DMS79 treated with DMSO at 0.1 percent for 48 hours (cell line): ENCODE data around the gene PRR14.

ENCODE experiments used
- DNase-seq: peaks from one replicate; lab custom pipeline; 2025; lab: John Stamatoyannopoulos, UW

The PRR14 gene

DNA sequence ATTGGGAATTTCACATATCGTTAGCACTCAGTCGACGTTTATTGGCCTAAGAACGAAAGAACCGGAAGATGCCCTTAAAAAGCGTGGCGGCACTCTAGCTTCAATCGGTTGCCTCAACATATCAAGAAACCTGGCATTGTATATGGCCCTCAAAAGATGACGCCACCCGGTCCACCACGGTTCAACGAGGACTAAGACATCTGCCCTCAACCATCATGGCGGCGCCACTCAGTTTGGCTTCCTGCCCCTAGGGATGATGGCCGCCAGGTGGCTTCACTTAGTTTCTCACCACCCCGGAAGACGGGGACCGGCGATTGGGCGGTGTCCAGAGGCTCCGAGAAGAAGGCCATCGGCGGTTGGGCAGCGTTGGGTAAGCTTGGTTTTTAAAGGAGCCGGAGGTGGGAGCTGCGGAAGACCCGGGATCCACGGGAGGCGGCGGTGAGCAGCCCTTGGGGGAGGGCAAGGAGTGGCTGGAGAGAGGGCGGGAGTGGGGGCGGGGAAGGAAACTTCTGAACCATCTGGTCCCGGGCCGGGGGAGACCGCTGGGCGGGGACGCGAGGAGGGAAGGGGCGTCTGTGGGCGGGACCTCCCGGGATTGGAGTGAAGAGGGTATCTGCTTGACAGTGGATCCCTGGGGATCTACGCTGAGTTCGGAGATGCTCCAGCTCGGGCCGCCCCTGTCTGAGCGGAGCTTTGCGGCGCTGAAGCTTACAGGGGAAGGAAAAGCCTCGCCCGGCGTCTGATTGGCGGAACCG is at the start of gene PRR14:
Gene PRR14, plus strand, starts transcription at position 592 of the 755 bp plus-strand sequence. CDS start 686 bp downstream, outside the sequence.
- DNase-seq: peak; percentile 99

DNA sequence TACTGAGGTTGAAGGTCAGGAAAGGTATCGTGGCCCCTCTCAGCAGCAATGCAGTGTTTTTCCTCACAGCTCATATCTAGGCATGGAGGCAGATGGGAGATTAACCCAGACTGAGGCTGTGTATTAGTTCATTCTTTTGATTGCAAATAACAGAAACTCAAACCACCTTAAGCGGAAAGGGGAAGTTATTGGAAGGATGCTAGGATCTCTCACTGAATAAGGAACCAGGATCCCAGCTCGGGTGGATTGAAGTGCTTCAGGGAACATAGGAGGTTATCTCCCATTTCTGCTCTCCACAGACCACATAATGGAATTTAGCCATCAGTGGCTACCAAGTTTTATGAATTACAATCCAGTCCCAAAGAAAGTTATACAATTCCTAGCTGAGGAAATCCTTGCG is 48.8 kb upstream of the PRR14 start:
- DNase-seq: no peak

DNA sequence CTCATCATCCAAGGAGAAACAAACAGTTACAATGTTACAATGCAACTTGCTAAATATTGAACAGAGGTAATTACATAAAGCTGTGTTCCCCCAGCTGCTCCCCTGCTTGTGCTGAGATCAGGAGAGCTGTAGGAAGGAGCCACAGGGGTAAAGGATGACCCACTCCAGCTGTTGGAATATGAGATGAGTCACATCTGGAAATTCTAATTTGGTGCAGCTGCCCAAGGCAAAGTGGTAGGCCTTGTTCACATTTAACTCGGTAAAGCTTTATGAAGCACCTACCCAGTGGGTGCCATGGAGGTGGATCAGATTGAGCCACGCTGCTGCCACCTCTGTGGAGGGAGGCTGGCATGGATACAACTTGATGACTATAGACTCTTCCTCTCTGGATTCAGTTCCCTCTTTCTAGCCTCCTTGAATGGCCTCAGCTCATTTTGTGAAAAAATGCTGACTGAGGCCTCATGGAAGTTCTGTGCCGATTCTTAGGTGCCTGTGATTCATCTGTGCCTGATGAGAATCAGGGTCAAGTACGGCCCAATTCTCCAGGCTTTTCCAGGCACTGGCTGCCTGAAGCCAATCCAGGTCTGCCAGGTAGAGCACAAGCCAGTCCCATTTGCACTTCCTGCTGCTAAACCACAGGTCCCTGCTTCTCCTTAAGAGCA is 48.0 kb upstream of the PRR14 start:
- DNase-seq: no peak

DNA sequence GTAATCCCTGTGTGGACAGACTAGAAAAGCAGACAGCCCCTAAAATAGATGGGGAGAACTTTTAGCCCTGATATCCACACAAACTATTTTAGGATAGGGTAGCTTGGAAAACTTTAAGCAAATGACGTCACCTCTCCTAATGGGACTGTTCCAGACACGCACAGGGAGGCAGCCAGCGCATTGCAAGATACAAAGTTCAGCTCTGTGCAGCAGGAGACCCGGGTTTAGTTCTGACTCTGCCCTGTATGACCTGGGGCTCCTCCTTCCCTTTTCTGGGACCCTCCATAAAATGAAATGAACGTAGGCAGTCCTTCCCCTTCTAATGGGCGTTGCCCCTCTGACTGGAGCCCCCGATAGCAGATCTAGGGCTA is 46.8 kb upstream of the PRR14 start:
- DNase-seq: no peak

DNA sequence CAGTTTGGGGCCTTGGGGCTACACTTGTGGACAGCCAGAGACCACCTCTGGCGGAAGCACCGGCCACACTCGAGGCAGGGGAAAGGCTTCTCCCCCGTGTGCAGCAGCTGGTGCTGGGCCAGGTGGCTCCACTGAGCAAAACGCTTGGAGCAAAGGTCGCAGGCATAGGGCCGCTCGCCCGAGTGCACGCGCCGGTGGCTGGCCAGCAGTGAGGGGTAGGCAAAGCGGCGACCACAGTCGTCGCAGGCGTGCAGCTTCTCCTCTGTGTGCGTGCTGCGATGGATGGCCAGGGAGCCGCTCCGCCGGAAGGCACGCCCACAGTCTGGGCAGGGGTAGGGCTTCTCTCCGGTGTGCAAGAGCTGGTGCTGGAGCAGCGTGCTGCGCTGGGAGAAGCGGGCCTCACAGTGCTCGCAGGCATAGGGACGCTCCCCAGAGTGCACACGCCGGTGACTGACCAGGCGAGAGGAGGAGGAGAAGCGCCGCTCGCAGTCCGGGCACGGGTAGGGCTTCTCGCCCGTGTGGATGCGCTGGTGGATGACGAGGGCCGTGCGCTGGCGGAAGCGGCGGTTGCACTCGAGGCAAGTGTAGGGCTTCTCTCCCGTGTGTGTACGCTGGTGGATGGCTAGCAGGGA is 46.3 kb upstream of the PRR14 start:
- DNase-seq: no peak

DNA sequence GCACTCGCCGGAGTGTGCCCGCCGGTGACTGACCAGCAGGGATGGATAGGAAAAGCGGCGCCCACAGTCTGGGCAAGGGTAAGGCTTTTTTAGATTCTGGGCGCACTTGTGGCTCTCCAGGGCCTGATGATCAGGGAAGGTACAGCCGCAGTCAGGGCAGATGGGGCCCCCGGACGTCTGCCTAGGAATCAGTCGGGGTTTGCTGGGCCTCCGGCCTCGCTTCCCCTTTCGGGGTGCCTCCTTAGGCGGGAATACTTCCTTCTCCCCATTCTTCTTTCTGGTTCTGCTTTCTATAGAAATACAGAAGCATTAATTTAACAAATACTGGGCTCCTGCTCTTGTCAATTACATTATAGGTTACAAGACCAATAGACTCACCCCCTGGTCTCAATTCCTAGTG is 45.6 kb upstream of the PRR14 start:
- DNase-seq: no peak

DNA sequence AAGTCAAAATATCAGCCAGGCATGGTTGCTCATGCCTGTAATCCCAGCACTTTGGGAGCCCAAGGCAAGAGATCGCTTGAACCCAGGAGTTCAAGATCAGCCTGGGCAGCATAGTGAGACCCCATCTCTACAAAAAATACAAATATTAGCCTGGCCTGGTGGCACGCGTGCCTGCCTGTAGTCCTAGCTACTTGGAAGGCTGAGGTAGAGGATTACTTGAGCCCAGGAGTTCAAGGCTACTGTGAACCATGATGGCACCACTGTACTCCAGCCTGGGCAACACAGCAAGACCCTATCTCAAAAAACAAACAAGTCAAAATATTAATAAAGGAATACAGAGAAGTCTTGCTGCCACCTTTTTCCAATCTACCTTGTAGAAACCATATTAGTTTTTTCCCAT is 44.8 kb upstream of the PRR14 start:
- no peak for DNase-seq

DNA sequence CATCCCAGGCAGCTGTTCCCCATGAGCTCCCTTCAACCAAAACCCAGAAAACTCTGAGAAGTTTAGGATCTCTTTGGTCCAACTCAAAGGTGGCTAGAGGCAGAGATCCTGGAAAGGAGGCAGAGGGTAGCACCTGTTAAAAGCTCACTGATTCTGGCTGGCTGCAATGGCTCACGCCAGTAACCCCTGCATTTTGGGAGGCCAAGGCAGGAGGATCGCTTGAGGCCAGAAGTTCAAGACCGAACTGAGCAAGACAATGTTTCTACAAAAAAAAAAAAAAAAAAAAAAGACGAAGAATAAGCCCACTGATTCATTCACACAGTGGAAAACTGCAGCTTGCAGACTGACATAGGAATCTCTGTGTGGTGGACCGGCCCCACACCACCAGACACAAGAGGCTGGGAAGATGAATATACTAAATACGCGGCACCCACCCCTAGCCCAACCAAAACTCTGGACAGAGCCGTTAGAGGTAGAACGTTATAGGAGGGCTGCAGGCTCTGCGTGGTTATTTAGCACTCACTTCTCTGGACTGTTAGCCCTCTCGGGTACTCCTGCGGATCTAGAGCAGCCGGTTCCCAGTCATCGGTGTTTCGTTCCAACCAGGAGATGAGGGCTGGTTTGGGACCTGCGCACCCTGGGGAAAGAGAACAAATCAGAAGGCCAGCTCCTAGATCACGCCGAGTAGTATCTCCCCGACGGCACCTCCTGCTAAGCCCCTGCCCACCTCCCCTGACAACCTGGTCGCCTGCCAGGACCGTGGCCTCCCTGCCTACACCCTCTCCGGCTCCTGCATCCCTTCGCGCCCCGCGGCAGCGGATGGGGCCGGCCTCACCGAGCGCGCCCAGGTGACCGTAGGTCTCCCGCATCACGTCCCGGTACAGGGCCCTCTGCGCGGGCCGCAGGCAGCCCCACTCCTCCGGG is 41.5 kb upstream of the PRR14 start:
- peak; percentile 47 for DNase-seq

DNA sequence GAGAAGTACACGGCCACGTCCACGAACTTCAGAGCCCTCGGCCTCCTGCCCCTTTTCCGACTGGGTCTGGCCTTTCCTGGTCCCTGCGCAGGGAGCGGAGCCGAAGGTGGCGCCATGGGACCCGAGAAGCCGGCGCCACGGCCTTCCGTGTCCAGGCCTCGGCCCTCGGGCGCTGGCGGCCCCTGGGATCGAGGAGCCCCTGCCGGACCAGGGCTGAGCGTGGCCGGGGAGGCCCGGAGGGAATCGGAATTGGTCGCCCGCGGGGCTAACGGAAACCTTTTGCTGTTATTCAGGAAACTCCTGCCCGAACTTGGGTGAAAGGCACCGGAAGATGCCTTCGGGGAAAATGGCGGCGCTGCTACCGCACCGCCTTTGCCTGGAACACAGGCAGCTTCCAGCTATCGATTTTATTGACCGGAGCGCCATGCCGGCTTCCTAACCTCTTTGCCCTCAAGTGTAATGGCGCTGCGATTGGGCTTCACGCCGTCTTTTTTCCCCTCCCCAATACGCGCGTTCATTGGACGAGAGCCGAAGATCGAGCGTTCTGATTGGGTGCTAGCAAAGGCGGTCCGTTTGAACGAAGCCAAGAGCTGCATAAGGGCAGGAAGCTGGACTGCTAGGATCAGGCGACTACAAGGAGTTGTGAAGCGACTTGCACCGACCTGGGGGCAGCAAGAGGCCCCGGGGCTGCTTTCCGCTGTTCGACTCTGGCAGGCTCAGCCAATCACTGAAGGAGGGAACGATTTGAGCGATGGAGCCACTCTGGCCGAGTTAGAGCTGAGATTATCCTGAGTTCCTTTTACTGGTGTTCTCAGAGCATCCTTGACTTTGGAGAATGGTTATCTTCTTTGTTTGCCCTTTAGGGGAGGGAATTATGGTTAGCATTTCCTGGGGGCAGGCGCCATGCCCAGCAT is 40.6 kb upstream of the PRR14 start, which contains the start of gene ZNF689:
Gene ZNF689, minus strand, starts transcription at position 464 of the 914 bp plus-strand sequence. Its CDS starts 348 bp downstream, at position 116.
- peak; percentile 97 for DNase-seq

DNA sequence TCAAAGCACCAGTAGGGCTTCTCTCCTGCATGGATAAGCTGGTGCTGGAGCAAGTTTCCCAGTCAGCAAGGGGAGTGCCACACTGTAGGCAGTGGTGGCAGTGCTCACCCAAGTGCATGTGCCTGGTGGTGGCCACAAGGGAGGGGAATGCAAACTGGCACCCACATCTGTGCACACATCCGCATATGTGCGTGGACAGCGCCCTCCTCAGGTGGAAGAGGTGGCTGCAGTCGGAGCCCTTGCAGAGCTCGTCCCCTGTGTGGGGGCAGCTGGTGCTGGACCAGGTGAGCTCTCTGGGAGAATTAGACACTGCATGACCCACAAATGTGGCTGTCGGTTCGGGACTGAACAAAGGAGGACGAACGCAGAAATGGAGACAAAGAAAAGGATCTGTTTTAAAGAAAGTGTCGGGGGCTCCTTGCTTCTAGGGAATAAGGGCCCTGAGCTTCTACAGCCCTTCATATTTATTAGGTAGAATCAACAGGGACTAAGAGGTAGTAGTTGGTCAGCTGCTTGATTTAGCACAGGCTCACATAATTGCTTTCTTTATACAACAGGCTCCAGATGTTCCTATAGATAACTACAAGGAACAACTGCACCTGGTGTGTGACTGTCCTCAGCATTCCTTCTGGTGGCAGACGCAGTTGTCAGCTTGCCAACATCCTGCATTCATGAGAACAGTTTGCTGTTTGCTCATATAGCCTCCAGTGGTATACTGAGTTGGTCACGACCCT is 35.2 kb upstream of the PRR14 start:
- peak; percentile 75 for DNase-seq

DNA sequence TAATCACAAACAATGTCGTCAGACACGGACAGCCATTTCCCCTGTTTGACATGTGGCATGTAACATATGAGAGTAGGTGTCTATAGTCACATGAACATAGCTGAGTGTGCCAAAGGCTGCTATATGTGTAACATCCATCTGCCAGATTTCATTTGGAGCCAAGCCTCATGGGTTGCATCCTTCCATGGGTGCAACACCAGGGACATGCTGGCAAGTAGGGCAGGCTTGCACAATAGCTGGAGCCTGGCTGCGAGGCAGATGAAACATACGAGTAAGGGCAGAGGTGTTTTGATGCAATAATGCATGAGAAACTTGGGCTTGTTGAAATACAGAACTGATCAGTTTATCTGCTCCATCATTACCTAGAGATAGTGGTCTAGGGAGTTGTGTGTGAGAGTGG is 31.6 kb upstream of the PRR14 start:
- DNase-seq: no peak

DNA sequence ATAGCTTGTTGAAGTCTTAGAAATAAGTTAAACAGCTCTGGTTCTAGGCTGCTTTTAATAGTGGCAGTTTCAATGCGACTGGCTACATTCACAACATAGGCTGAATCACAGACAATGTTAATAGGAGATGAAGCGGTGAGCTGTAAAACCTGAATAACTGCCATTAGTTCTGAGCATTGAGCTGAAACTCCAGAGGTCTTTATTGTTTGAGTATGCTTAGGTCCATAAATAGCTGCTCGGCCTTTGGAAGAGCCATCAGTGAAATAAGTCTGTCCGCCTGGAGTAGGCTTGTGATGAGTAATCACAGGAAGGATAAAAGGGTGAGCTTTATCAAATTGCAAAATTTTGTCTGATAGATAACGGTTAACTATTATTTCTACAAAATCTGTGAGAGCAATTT is 31.1 kb upstream of the PRR14 start:
- DNase-seq: peak; percentile 58

DNA sequence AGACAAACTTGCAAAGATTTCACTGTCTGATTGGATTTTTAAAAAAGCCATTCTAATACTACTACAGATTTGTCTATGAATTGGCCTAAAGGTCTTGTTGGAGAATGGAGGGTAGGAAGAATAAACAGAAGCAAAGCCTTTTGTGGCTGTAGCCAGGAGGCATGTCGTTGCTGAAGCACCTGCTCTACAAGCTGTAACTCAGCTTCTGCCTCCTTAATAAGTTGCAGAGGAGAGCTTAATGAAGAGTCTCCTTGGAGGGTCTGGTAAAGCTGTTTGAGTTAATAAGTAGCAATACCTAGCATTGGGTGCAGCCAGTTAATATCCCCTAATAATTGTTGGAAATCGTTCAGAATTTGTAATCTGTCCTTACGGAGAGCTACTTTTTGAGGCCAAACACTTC is 30.6 kb upstream of the PRR14 start:
- peak; percentile 76 for DNase-seq

DNA sequence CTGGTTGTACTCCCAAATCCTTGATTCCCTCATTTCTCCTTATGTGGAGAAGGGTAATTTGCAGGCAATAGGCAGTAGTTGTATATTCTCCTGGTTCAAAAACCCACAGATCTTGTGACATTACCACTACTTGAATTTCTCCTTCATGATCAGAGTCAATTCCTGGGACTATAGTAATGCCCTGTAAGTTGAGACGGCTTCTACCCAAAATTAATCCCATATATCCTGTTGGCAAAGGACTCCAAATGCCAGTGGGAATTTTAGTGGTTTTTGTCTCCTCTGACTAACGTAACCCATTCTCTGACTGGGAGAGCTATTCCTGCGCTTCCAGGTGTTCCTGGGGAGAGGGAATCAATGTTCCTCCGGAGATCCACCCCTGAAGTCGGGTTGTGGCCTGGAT is 29.0 kb upstream of the PRR14 start:
- DNase-seq: no peak

DNA sequence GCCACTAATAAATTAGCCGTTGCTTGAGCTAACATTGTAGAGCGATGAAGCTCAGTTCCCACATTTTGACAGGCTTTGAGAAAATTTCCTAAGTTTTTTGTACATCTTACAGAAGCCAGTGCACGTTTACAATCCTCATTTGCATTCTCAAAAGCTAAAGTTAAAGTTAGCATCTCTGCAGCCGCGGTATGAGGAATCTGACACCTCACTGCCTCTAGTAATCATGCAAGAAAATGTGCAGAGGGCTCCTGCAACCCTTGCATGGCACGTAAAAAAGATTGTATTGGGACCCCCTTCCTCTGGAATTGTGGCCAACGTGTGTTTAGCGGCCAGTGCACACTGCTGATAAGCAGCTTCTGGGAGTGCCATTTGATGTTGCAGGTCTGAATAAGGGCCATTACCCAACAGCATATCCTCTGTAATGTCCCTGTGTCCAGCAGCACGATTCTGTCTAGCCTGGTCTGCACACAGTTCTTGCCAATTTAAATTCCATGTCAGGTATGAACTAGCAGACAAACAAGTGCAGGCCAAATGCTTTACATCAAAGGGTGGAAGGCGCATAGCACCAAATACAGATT is 28.2 kb upstream of the PRR14 start:
- DNase-seq: no peak

DNA sequence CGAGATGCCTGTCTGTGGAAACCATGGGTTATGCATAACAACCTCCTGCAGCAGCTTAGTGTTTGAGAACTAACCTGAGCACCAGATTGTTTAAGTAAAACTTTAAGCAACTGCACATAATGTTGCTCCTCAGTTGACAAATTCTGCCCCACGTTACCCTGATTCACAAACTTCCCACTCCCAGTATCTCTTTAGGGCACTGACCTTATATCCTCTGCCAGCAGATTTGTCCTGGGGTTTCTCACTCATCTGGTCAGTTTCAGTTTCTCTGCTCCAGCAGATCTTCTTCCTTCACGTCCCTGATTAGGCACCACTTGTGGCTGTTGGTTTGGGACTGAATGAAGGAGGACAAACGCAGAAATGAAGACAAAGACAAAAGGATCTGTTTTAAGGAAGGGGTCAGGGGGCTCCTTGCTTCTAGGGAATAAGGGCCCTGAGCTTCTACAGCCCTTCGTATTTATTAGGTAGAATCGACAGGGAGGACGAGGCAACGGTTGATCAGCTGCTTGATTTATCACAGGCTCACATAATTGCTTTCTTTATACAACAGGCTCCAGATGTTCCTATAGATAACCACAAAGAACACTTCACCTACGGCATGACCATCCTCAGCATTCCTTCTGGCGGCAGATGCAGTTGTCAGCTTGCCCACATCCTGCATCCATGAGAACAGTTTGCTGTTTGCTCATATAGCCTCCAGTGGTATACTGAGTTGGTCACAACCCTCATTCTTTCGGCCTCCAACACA is 27.1 kb upstream of the PRR14 start:
- DNase-seq: no peak

DNA sequence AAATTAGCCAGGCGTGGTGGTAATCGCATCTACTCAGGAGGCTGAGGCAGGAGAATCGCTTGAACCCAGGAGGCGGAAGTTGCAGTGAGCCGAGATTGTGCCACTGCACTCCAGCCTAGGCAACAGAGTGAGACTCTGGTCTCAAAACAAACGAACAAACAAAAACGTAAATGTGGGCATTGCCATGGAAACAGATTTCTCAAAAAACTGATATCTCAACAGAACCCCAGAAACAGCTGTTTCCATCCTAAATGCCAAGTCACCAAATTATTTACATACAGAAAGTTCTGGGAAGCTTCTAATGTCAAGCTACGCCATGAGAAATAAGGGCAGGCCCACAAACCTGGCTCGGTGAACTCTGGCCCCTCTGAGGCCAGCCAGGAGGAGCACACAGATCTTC is 24.5 kb upstream of the PRR14 start:
- DNase-seq: no peak

DNA sequence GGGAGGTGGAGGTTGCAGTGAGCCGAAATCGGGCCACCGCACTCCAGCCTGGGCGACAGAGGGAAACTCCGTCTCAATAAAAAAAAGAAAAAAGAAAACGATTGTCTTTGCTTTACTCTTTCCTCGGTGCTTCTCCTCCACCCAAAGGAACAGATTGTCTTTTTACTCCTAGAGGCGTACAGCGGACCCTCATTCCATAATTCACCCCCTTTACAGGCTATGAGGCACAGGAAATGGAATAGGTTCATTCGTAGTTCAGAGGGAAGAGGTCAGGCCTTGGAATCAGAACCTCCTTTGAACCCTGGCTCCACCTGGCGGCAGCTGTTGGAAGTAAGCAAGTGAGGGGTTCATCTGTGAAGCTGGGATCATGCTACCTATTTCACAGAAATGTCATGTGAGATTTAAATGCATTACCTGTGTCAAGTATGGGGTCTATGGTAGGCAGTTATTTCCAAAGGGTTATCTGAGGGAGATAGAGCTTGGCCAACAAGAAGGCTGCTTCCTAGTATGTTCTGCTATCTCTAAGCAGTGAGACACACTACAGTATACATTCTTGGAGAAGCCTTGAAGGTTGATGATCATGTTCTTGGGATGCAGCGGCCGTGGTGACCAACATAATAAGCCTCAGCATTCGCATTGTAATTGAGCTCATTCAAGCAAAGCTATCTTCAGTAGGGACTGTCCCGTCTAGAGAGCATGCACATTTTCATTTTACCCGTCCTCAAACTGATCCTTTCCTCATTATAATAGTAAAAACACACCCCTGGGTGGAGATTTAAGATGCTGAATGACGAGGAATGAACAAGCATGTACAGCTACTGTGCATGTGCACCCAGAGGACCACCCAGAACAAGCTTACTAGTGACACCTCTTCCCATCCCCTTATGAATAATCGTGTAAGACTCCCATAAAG is 21.9 kb upstream of the PRR14 start:
- DNase-seq: peak; percentile 83
